Fibroblast of skin of left quadriceps (primary cell): ENCODE measurements around the gene CD101.
A peak's percentile ranks its signal among the peaks of the same experiment; 100 is the strongest.

Source experiments
- DNase-seq, 2 experiments: peaks; one replicate each; pipeline ENCODE4 v3.0.0-alpha.2; 2013; ENCODE audit warnings: low read depth in 2 of 2

CD101 gene

GRCh38 chr1:116986421-116987255, 14.9 kb upstream of the CD101 start:
- DNase-seq, result no peak

GRCh38 chr1:116987256-116987555, 14.4 kb upstream of the CD101 start:
- DNase-seq, result no peak

- no peak for DNase-seq
Measured at GRCh38 chr1:116988248-116988647, 13.3 kb upstream of the CD101 start.

- DNase-seq, result no peak
Measured at GRCh38 chr1:116988908-116989307, 12.7 kb upstream of the CD101 start.

- no peak for DNase-seq
Measured at GRCh38 chr1:116989835-116990234, 11.7 kb upstream of the CD101 start.

- peak; percentile 56 to 60 for DNase-seq
Measured at GRCh38 chr1:116990612-116991151, 10.9 kb upstream of the CD101 start.

GRCh38 chr1:116991171-116991845, 10.3 kb upstream of the CD101 start:
- DNase-seq, result no peak

- DNase-seq, result no peak
Measured at GRCh38 chr1:116991918-116992317, 9.6 kb upstream of the CD101 start.

- no peak for DNase-seq
Measured at GRCh38 chr1:116993286-116993685, 8.3 kb upstream of the CD101 start.

- no peak for DNase-seq
Measured at GRCh38 chr1:116994411-116994810, 7.1 kb upstream of the CD101 start.

- peak; percentile 24 to 29 for DNase-seq
Measured at GRCh38 chr1:116997066-116997465, 4.5 kb upstream of the CD101 start.

- DNase-seq, result no peak
Measured at GRCh38 chr1:116997636-116998035, 3.9 kb upstream of the CD101 start.

- DNase-seq, result no peak
Measured at GRCh38 chr1:116999596-116999995, 2.0 kb upstream of the CD101 start.

- DNase-seq, result no peak
Measured at GRCh38 chr1:117000142-117000541, 1.4 kb upstream of the CD101 start.

GRCh38 chr1:117003223-117003875, 1.8 kb downstream of the CD101 start:
- no peak for DNase-seq

- no peak for DNase-seq
Measured at GRCh38 chr1:117007719-117008013, 6.1 kb downstream of the CD101 start.

GRCh38 chr1:117008656-117009055, 7.1 kb downstream of the CD101 start:
- DNase-seq, result no peak

- no peak for DNase-seq
Measured at GRCh38 chr1:117009132-117009531, 7.6 kb downstream of the CD101 start.

- no peak for DNase-seq
Measured at GRCh38 chr1:117010310-117010969, 8.9 kb downstream of the CD101 start.

GRCh38 chr1:117011334-117011733, 9.8 kb downstream of the CD101 start:
- no peak for DNase-seq

- no peak for DNase-seq
Measured at GRCh38 chr1:117013309-117013858, 11.8 kb downstream of the CD101 start.

GRCh38 chr1:117014209-117014608, 12.6 kb downstream of the CD101 start:
- DNase-seq, result no peak
